HepG2 (cell line): ENCODE data around the gene TUBB4B. TPM values are rescaled to one million over a fixed set of nuclear protein-coding genes. Genes with fewer than 3 reads are reported as not detected.

ENCODE experiments used
- ELF3 ChIP-seq: IDR thresholded peaks from 2 replicates; pipeline ENCODE4 v1.6.1; 2016; ENCODE audit warnings: missing genetic modification reagents, missing compliant biosample characterization
- FLYWCH1 ChIP-seq: sonication (generic); formaldehyde crosslinking; IDR thresholded peaks from 2 replicates; pipeline ENCODE4 v1.8.1; 2023; ENCODE audit warnings: mild to moderate bottlenecking, missing genetic modification reagents
- GABPB1 ChIP-seq: IDR thresholded peaks from 2 replicates; pipeline ENCODE4 v1.6.1; 2016; ENCODE audit warnings: mild to moderate bottlenecking, missing genetic modification reagents, moderate library complexity, missing compliant biosample characterization
- MBNL3 ChIP-seq: fragments of 250-450 bp; sonication (Bioruptor Pico); conservative IDR thresholded peaks from 2 replicates; pipeline ENCODE4 v1.8.0; 2022; ENCODE audit warnings: mild to moderate bottlenecking, inconsistent platforms
- NAIF1 ChIP-seq: sonication (generic); formaldehyde crosslinking; IDR thresholded peaks from 2 replicates; pipeline ENCODE4 v1.5.0; 2020; ENCODE audit warnings: mild to moderate bottlenecking, missing genetic modification reagents, borderline replicate concordance
- NR2F2 ChIP-seq: IDR thresholded peaks from 2 replicates; pipeline ENCODE4 v1.6.1; 2012; ENCODE audit warnings: low read depth, inconsistent platforms, borderline replicate concordance
- ONECUT2 ChIP-seq: sonication (generic); formaldehyde crosslinking; IDR thresholded peaks from 2 replicates; pipeline ENCODE4 v1.4.0; 2020; ENCODE audit warnings: missing genetic modification reagents
- PCBP2 ChIP-seq: fragments of 200-400 bp; formaldehyde crosslinking; optimal IDR thresholded peaks from 2 replicates; pipeline ENCODE3; 2018; ENCODE audit warnings: low read length, low read depth; ENCODE audit not compliant: poor library complexity, severe bottlenecking
- SAP130 ChIP-seq: IDR thresholded peaks from 2 replicates; pipeline ENCODE4 v1.6.1; 2016; ENCODE audit warnings: low read depth
- SOX13 ChIP-seq, 3 experiments: fragments of 450-650 bp in 1 of 3; sonication (generic) in 1 of 3; formaldehyde crosslinking in 1 of 3; IDR thresholded peaks in 2 of 3; conservative IDR thresholded peaks in 1 of 3; 2 replicates each; pipeline versions ENCODE4 v1.5.0 to v1.6.1; 2016 to 2020; ENCODE audit warnings: antibody characterized with exemption in 1 of 3, mild to moderate bottlenecking in 1 of 3, missing compliant biosample characterization in 1 of 3, missing genetic modification reagents in 1 of 3, moderate library complexity in 1 of 3
- THAP11 ChIP-seq: IDR thresholded peaks from 2 replicates; pipeline ENCODE4 v1.6.1; 2016; ENCODE audit warnings: missing biosample characterization, missing genetic modification reagents
- U2AF1 ChIP-seq: fragments of 200-400 bp; formaldehyde crosslinking; optimal IDR thresholded peaks from 2 replicates; pipeline ENCODE3; 2017; ENCODE audit warnings: mild to moderate bottlenecking, low read depth, low read length
- ZC3H13 ChIP-seq: sonication (generic); formaldehyde crosslinking; IDR thresholded peaks from 2 replicates; pipeline ENCODE4 v1.8.1; 2023; ENCODE audit warnings: mild to moderate bottlenecking, missing genetic modification reagents, moderate library complexity
- ZFP36L2 ChIP-seq: sonication (generic); formaldehyde crosslinking; IDR thresholded peaks from 2 replicates; pipeline ENCODE4 v1.4.0; 2020; ENCODE audit warnings: missing genetic modification reagents
- ZFP37 ChIP-seq: sonication (generic); formaldehyde crosslinking; IDR thresholded peaks from 2 replicates; pipeline ENCODE4 v1.4.0; 2020; ENCODE audit warnings: missing genetic modification reagents, borderline replicate concordance
- ZNF550 ChIP-seq: sonication (generic); formaldehyde crosslinking; IDR thresholded peaks from 2 replicates; pipeline ENCODE4 v1.4.0; 2020; ENCODE audit warnings: mild to moderate bottlenecking, missing genetic modification reagents, borderline replicate concordance
- ZNF713 ChIP-seq: sonication (generic); formaldehyde crosslinking; IDR thresholded peaks from 2 replicates; pipeline ENCODE4 v1.4.0; 2020; ENCODE audit warnings: mild to moderate bottlenecking, missing genetic modification reagents
- polyA plus RNA-seq, 8 experiments: library from polyadenylated mRNA; depleted of rRNA in 3 of 8; stranded (reverse) in 7 of 8; unstranded in 1 of 8; fragments of >200 nt; fragmentation: Illumina TruSeq in 4 of 8; extraction: Trizol in 4 of 8; gene quantifications; 2 replicates each; pipeline versions ENCODE4 v1.2.1 to v1.2.3, GENCODE V29; 2011 to 2016; ENCODE audit warnings: low read depth in 4 of 8, missing spikeins in 1 of 8, mixed read lengths in 1 of 8; ENCODE audit not compliant: insufficient read depth in 1 of 8
- total RNA-seq, 5 experiments: library from RNA; depleted of rRNA; stranded (reverse); fragments of >200 nt; fragmentation: Illumina TruSeq; extraction: Trizol; gene quantifications; 2 replicates each; pipeline ENCODE4 v1.2.3, GENCODE V29; 2016; ENCODE audit warnings: low read depth in 1 of 5
- TF ChIP-seq, protein P1 (sequence below): sonication (generic); formaldehyde crosslinking; conservative IDR thresholded peaks from 2 replicates; pipeline ENCODE4 v1.8.0; 2022; ENCODE audit warnings: low read depth, missing genetic modification reagents
- TF ChIP-seq, protein P2 (sequence below): sonication (generic); formaldehyde crosslinking; IDR thresholded peaks from 2 replicates; pipeline ENCODE4 v1.4.0; 2020; ENCODE audit warnings: mild to moderate bottlenecking, missing genetic modification reagents, borderline replicate concordance
- TF ChIP-seq, protein P3 (sequence below): IDR thresholded peaks from 2 replicates; pipeline ENCODE4 v1.6.1; 2018; ENCODE audit warnings: missing genetic modification reagents, mild to moderate bottlenecking, missing compliant biosample characterization
- TF ChIP-seq, protein P4 (sequence below): sonication (generic); formaldehyde crosslinking; IDR thresholded peaks from 2 replicates; pipeline ENCODE4 v1.5.0; 2020; ENCODE audit warnings: mild to moderate bottlenecking, missing genetic modification reagents

TUBB4B gene
- total and polyA plus RNA-seq, 2 of the 13 experiments (the other 11 are each of a cell fraction or from before 2014, with no cell fraction given), result 182 to 412 TPM

DNA sequence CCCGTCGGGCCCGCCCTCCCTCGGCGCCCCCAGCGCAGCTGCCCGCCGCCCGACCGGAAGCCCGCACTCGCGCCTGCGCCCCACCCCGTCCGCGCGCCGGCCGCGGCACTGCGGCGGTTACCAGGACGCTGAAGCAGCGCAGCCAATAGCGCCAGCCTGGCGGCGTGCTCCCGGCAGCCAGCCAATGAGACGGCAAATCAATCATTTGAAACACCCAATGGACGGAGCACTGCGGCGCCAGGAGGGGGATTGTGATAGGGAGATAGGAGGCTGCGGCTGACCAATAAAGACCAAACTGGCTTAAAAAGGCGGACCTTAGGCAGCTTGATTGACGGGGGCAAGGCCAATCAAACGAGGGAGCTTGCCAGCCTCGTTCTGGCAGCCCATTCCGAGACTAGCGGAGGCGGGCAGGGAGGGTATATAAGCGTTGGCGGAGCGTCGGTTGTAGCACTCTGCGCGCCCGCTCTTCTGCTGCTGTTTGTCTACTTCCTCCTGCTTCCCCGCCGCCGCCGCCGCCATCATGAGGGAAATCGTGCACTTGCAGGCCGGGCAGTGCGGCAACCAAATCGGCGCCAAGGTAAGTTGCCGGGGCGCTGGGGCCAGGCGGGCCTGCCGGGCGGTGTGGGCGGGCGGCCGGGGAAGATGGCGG is at the start of gene TUBB4B (continued):
- TF ChIP-seq, protein P1, sequence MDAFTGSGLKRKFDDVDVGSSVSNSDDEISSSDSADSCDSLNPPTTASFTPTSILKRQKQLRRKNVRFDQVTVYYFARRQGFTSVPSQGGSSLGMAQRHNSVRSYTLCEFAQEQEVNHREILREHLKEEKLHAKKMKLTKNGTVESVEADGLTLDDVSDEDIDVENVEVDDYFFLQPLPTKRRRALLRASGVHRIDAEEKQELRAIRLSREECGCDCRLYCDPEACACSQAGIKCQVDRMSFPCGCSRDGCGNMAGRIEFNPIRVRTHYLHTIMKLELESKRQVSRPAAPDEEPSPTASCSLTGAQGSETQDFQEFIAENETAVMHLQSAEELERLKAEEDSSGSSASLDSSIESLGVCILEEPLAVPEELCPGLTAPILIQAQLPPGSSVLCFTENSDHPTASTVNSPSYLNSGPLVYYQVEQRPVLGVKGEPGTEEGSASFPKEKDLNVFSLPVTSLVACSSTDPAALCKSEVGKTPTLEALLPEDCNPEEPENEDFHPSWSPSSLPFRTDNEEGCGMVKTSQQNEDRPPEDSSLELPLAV (CRISPR knock-in tag), result no peak
- no peak for TF ChIP-seq MBNL3 (CRISPR knock-in tag)
- TF ChIP-seq THAP11 (CRISPR knock-in tag), result peak; percentile 77; the same call in 1 of the 2 replicates
- TF ChIP-seq GABPB1 (CRISPR knock-in tag), result peak; percentile 89
- TF ChIP-seq U2AF1, result peak; percentile 59
- TF ChIP-seq, protein P2, sequence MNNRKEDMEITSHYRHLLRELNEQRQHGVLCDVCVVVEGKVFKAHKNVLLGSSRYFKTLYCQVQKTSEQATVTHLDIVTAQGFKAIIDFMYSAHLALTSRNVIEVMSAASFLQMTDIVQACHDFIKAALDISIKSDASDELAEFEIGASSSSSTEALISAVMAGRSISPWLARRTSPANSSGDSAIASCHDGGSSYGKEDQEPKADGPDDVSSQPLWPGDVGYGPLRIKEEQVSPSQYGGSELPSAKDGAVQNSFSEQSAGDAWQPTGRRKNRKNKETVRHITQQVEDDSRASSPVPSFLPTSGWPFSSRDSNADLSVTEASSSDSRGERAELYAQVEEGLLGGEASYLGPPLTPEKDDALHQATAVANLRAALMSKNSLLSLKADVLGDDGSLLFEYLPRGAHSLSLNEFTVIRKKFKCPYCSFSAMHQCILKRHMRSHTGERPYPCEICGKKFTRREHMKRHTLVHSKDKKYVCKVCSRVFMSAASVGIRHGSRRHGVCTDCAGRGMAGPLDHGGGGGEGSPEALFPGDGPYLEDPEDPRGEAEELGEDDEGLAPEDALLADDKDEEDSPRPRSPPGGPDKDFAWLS (CRISPR knock-in tag), result no peak
- TF ChIP-seq ZNF550 (CRISPR knock-in tag), result no peak
- 0 out of 2 replicates have a peak, but pooled peaks have one; percentile 60 for TF ChIP-seq ZFP37 (CRISPR knock-in tag)
- no peak for TF ChIP-seq PCBP2
- TF ChIP-seq SOX13 (IDR thresholded peaks at IDR 0.05), result peak; percentile 62; the same call in 1 of the 2 replicates
- peak in 1 of 2 experiments; percentile 37; a peak in 1 of 4 replicates for TF ChIP-seq SOX13 (CRISPR knock-in tag; conservative IDR thresholded peaks at IDR 0.05 in 1 of 2, IDR thresholded peaks at IDR 0.05 in 1 of 2)
- TF ChIP-seq ZC3H13, result 0 out of 2 replicates have a peak, but pooled peaks have one; percentile 28
- no peak for TF ChIP-seq NAIF1 (CRISPR knock-in tag)
- TF ChIP-seq NR2F2, result no peak
- TF ChIP-seq, protein P3, sequence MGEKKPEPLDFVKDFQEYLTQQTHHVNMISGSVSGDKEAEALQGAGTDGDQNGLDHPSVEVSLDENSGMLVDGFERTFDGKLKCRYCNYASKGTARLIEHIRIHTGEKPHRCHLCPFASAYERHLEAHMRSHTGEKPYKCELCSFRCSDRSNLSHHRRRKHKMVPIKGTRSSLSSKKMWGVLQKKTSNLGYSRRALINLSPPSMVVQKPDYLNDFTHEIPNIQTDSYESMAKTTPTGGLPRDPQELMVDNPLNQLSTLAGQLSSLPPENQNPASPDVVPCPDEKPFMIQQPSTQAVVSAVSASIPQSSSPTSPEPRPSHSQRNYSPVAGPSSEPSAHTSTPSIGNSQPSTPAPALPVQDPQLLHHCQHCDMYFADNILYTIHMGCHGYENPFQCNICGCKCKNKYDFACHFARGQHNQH (CRISPR knock-in tag), result peak; percentile 57
- TF ChIP-seq, protein P4, sequence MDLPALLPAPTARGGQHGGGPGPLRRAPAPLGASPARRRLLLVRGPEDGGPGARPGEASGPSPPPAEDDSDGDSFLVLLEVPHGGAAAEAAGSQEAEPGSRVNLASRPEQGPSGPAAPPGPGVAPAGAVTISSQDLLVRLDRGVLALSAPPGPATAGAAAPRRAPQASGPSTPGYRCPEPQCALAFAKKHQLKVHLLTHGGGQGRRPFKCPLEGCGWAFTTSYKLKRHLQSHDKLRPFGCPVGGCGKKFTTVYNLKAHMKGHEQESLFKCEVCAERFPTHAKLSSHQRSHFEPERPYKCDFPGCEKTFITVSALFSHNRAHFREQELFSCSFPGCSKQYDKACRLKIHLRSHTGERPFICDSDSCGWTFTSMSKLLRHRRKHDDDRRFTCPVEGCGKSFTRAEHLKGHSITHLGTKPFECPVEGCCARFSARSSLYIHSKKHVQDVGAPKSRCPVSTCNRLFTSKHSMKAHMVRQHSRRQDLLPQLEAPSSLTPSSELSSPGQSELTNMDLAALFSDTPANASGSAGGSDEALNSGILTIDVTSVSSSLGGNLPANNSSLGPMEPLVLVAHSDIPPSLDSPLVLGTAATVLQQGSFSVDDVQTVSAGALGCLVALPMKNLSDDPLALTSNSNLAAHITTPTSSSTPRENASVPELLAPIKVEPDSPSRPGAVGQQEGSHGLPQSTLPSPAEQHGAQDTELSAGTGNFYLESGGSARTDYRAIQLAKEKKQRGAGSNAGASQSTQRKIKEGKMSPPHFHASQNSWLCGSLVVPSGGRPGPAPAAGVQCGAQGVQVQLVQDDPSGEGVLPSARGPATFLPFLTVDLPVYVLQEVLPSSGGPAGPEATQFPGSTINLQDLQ, result peak; percentile 52; the same call in 1 of the 2 replicates
- TF ChIP-seq FLYWCH1 (CRISPR knock-in tag), result no peak
- peak; percentile 54 for TF ChIP-seq SAP130 (CRISPR knock-in tag)
- peak; percentile 60; the same call in 1 of the 2 replicates for TF ChIP-seq ELF3 (CRISPR knock-in tag)
- 0 out of 2 replicates have a peak, but pooled peaks have one; percentile 47 for TF ChIP-seq ONECUT2 (CRISPR knock-in tag)
- no peak for TF ChIP-seq ZNF713
- TF ChIP-seq ZFP36L2, result no peak
